ENCODE measurements around the gene SRSF11.

Gene SRSF11

GRCh38 chr1:70195342-70195741 lies 25.8 kb upstream of the SRSF11 start:
- Histone ChIP-seq H3K4me1 (ENCODE audit: insufficient read depth, insufficient read length) (no peaks in the 10 kb centered on the region), H3K9ac (ENCODE audit: insufficient read length, low read depth) (no peak overlapping the region), H3K9me3 (ENCODE audit: insufficient read depth, low read length) (peaks cover 9% of the 10 kb centered on the region), H3K27me3 (ENCODE audit: insufficient read depth, insufficient read length) (no peaks in the 10 kb centered on the region), H3K36me3 (ENCODE audit: insufficient read depth, insufficient read length, low read length) (peaks cover 4% of the 10 kb centered on the region), H3K4me3 (ENCODE audit: insufficient read length, low read depth) (no peak overlapping the region)
- TF ChIP-seq SUZ12 (IDR thresholded peaks at IDR 0.05; ENCODE audit: extremely low read depth, insufficient read depth, insufficient read length) (no peak), YY1 (IDR thresholded peaks at IDR 0.05; ENCODE audit: insufficient read depth, insufficient read length) (no peak), ZNF274 (IDR thresholded peaks at IDR 0.05; ENCODE audit: low read depth, low read length) (no peak)
- DNase-seq (ENCODE audit: low read depth, low spot score): no peak

GRCh38 chr1:70196333-70196732 lies 24.8 kb upstream of the SRSF11 start:
- TF ChIP-seq YY1 (IDR thresholded peaks at IDR 0.05; ENCODE audit: insufficient read depth, insufficient read length): no peak
- no peak for TF ChIP-seq SUZ12 (IDR thresholded peaks at IDR 0.05; ENCODE audit: extremely low read depth, insufficient read depth, insufficient read length)
- TF ChIP-seq ZNF274 (IDR thresholded peaks at IDR 0.05; ENCODE audit: low read depth, low read length): no peak
- Histone ChIP-seq H3K9ac (ENCODE audit: insufficient read length, low read depth) (no peak overlapping the region), H3K4me3 (ENCODE audit: insufficient read length, low read depth) (no peak overlapping the region), H3K4me1 (ENCODE audit: insufficient read depth, insufficient read length) (no peaks in the 10 kb centered on the region), H3K36me3 (ENCODE audit: insufficient read depth, insufficient read length, low read length) (peaks cover 10% of the 10 kb centered on the region), H3K9me3 (ENCODE audit: insufficient read depth, low read length) (peaks cover 9% of the 10 kb centered on the region), H3K27me3 (ENCODE audit: insufficient read depth, insufficient read length) (no peaks in the 10 kb centered on the region)
- no peak for DNase-seq (ENCODE audit: low read depth, low spot score)

GRCh38 chr1:70200065-70200464 lies 21.1 kb upstream of the SRSF11 start:
- Histone ChIP-seq H3K9ac (ENCODE audit: insufficient read length, low read depth) (no peak overlapping the region), H3K36me3 (ENCODE audit: insufficient read depth, insufficient read length, low read length) (peaks cover 14% of the 10 kb centered on the region), H3K4me1 (ENCODE audit: insufficient read depth, insufficient read length) (no peaks in the 10 kb centered on the region), H3K9me3 (ENCODE audit: insufficient read depth, low read length) (no peaks in the 10 kb centered on the region), H3K27me3 (ENCODE audit: insufficient read depth, insufficient read length) (no peaks in the 10 kb centered on the region), H3K4me3 (ENCODE audit: insufficient read length, low read depth) (no peak overlapping the region)
- TF ChIP-seq ZNF274 (IDR thresholded peaks at IDR 0.05; ENCODE audit: low read depth, low read length) (no peak), SUZ12 (IDR thresholded peaks at IDR 0.05; ENCODE audit: extremely low read depth, insufficient read depth, insufficient read length) (no peak), YY1 (IDR thresholded peaks at IDR 0.05; ENCODE audit: insufficient read depth, insufficient read length) (no peak)
- DNase-seq (ENCODE audit: low read depth, low spot score): no peak

DNA sequence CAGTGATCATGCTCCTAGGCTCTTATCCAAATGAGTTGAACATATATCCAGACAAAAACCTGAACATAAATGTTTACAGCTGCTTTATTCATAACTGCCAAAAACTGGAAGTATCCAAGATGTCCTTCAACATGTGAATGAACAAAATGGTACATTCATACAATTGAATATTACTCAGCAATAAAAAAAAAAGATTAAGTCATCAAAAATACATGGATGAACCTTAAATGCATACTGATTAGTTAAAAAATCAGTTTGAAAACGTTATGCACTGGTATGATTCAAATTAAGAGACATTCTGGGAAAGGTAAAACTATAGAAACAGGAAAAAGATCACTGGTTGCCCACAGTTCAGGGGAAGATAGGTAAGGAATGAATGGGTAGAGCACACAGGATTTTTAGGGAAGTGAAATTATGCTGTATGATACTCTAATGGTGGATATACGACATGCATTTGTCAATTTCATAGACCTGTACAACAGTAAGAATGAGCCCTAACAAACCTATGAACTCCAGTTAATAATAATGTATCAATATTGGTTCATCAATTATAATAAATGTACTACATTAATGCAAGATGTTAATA lies 18.9 kb upstream of the SRSF11 start:
- no peaks in the 10 kb centered on the region for H3K27me3 ChIP-seq (ENCODE audit: insufficient read depth, insufficient read length)
- no peak for DNase-seq (ENCODE audit: low read depth, low spot score)
- no peak overlapping the region for H3K4me3 ChIP-seq (ENCODE audit: insufficient read length, low read depth)
- H3K9me3 ChIP-seq (ENCODE audit: insufficient read depth, low read length): no peaks in the 10 kb centered on the region
- H3K36me3 ChIP-seq (ENCODE audit: insufficient read depth, insufficient read length, low read length): peaks cover 20% of the 10 kb centered on the region
- TF ChIP-seq ZNF274 (IDR thresholded peaks at IDR 0.05; ENCODE audit: low read depth, low read length) (no peak), SUZ12 (IDR thresholded peaks at IDR 0.05; ENCODE audit: extremely low read depth, insufficient read depth, insufficient read length) (no peak), YY1 (IDR thresholded peaks at IDR 0.05; ENCODE audit: insufficient read depth, insufficient read length) (no peak)
- no peak overlapping the region for H3K9ac ChIP-seq (ENCODE audit: insufficient read length, low read depth)
- H3K4me1 ChIP-seq (ENCODE audit: insufficient read depth, insufficient read length): no peaks in the 10 kb centered on the region

- no peak for DNase-seq (ENCODE audit: low read depth, low spot score)
- Histone ChIP-seq H3K4me3 (ENCODE audit: insufficient read length, low read depth) (peak overlapping the region; percentile 94), H3K9me3 (ENCODE audit: insufficient read depth, low read length) (no peaks in the 10 kb centered on the region), H3K9ac (ENCODE audit: insufficient read length, low read depth) (peak overlapping the region; percentile 4), H3K4me1 (ENCODE audit: insufficient read depth, insufficient read length) (no peaks in the 10 kb centered on the region), H3K36me3 (ENCODE audit: insufficient read depth, insufficient read length, low read length) (peaks cover 37% of the 10 kb centered on the region), H3K27me3 (ENCODE audit: insufficient read depth, insufficient read length) (no peaks in the 10 kb centered on the region)
- TF ChIP-seq ZNF274 (IDR thresholded peaks at IDR 0.05; ENCODE audit: low read depth, low read length): no peak
- TF ChIP-seq SUZ12 (IDR thresholded peaks at IDR 0.05; ENCODE audit: extremely low read depth, insufficient read depth, insufficient read length): no peak
- TF ChIP-seq YY1 (IDR thresholded peaks at IDR 0.05; ENCODE audit: insufficient read depth, insufficient read length): no peak
These were observed 17.0 kb upstream of the SRSF11 start for GRCh38 chr1:70204139-70204538.

DNA sequence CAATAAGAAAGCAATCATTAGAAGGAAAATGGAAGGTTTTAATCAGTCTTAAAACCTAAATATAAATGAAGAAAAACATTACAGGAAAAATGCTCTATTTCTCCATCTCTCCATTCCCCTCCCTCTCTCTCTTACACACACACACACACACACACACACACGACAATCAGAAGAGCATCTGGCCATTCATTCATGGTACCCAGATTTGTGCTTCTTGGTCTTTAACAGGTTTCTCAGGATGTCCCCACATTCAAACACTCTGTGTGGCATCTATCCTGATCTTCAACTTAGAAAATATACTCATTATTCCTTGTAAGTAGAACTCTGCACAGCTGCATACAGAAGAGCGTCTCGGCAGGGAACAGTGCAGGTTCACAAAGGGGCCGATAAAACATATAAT lies 16.6 kb upstream of the SRSF11 start:
- Histone ChIP-seq H3K9ac (ENCODE audit: insufficient read length, low read depth) (peak overlapping the region; percentile 94), H3K9me3 (ENCODE audit: insufficient read depth, low read length) (no peaks in the 10 kb centered on the region), H3K36me3 (ENCODE audit: insufficient read depth, insufficient read length, low read length) (peaks cover 41% of the 10 kb centered on the region), H3K4me1 (ENCODE audit: insufficient read depth, insufficient read length) (no peaks in the 10 kb centered on the region), H3K27me3 (ENCODE audit: insufficient read depth, insufficient read length) (no peaks in the 10 kb centered on the region), H3K4me3 (ENCODE audit: insufficient read length, low read depth) (peak overlapping the region; percentile 94)
- TF ChIP-seq SUZ12 (IDR thresholded peaks at IDR 0.05; ENCODE audit: extremely low read depth, insufficient read depth, insufficient read length) (no peak), ZNF274 (IDR thresholded peaks at IDR 0.05; ENCODE audit: low read depth, low read length) (no peak), YY1 (IDR thresholded peaks at IDR 0.05; ENCODE audit: insufficient read depth, insufficient read length) (no peak)
- no peak for DNase-seq (ENCODE audit: low read depth, low spot score)

DNA sequence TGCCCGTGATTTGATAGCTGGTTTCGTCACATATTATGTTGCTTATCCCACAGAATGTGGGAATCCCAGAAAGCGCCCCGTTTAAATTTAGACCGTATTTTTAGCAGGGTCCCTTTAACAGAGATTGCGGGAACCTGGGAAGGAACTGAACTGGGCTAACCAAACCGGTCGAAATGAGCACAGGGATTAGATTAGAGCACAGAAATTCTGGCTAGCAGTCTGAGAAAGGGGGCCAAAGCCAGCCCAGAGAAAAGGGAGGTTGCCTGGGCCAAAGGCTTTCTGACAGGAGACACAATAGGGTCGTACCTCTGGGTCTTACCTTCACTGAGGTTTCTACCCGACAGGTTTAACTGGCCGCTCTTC lies 16.1 kb upstream of the SRSF11 start:
- TF ChIP-seq ZNF274 (IDR thresholded peaks at IDR 0.05; ENCODE audit: low read depth, low read length) (no peak), YY1 (IDR thresholded peaks at IDR 0.05; ENCODE audit: insufficient read depth, insufficient read length) (no peak), SUZ12 (IDR thresholded peaks at IDR 0.05; ENCODE audit: extremely low read depth, insufficient read depth, insufficient read length) (no peak)
- H3K4me1 ChIP-seq (ENCODE audit: insufficient read depth, insufficient read length): no peaks in the 10 kb centered on the region
- no peaks in the 10 kb centered on the region for H3K9me3 ChIP-seq (ENCODE audit: insufficient read depth, low read length)
- H3K9ac ChIP-seq (ENCODE audit: insufficient read length, low read depth): peak overlapping the region; percentile 94
- H3K27me3 ChIP-seq (ENCODE audit: insufficient read depth, insufficient read length): no peaks in the 10 kb centered on the region
- no peak for DNase-seq (ENCODE audit: low read depth, low spot score)
- H3K4me3 ChIP-seq (ENCODE audit: insufficient read length, low read depth): peak overlapping the region; percentile 94
- H3K36me3 ChIP-seq (ENCODE audit: insufficient read depth, insufficient read length, low read length): peaks cover 44% of the 10 kb centered on the region

Measured in NT2/D1 (cell line).